Testis (tissue), 3 donors: ENCODE data around the gene PKNOX2. TPM values are rescaled to one million over a fixed set of nuclear protein-coding genes. Genes with fewer than 3 reads are reported as not detected.

Experiments
- DNase-seq: peaks from one replicate; pipeline ENCODE4 v3.0.0-alpha.2; 2019
- H3K27ac ChIP-seq, 2 donors: fragments of 200-600 bp; sonication (generic); one replicate each; pipeline ENCODE4 v1.5.1; 2019
- H3K27me3 ChIP-seq: fragments of 200-600 bp; sonication (generic); one replicate; pipeline ENCODE4 v1.5.1; 2019
- H3K36me3 ChIP-seq: fragments of 200-600 bp; sonication (generic); one replicate; pipeline ENCODE4 v1.5.1; 2017; ENCODE audit warnings: low read depth; ENCODE audit errors: missing control alignments
- H3K4me1 ChIP-seq: fragments of 200-600 bp; sonication (generic); one replicate; pipeline ENCODE4 v1.5.1; 2019
- H3K4me3 ChIP-seq, 2 donors: fragments of 200-600 bp; sonication (generic); one replicate each; pipeline ENCODE4 v1.5.1; 2017 to 2019
- H3K9me3 ChIP-seq: fragments of 200-600 bp; sonication (generic); one replicate; pipeline ENCODE4 v1.5.1; 2017
- POLR2A ChIP-seq: fragments of 450-650 bp; IDR thresholded peaks from one replicate; pipeline ENCODE4 v1.6.1; 2017; ENCODE audit warnings: antibody characterized with exemption, mild to moderate bottlenecking, moderate library complexity
- WGBS, 2 donors: methylation state at CpG; one replicate each; pipeline ENCODE4 v1.1.5; 2018; 5-methylcytosine and 5-hydroxymethylcytosine counted together
- intact Hi-C: fragments of 100-400 bp; cut with DNase I; formaldehyde crosslinking; loops from one replicate; pipeline ENCODE4 v1.15.1; 2023; ENCODE audit warnings: low total_unique reads
- polyA plus RNA-seq: library from polyadenylated mRNA; stranded (reverse); fragments of 350-450 nt; fragmentation: Illumina TruSeq; extraction: RNeasy Lipid Tissue Mini Kit (QIAGEN cat#74804); gene quantifications from one replicate; pipeline ENCODE4 v1.2.3, GENCODE V29; 2014; ENCODE audit warnings: low read depth, low replicate concordance; ENCODE audit not compliant: insufficient read depth
- total RNA-seq, 2 donors: library from RNA; depleted of rRNA; stranded (reverse); fragments of >200 nt; gene quantifications; one replicate each; pipeline ENCODE4 v1.2.3, GENCODE V29; 2016
- TF ChIP-seq, protein P1 (sequence below), 3 experiments: fragments of 450-650 bp in 2 of 3; fragments of 200-600 bp in 1 of 3; sonication (generic) in 1 of 3; IDR thresholded peaks; one replicate each; pipeline ENCODE4 v1.5.1; 2016 to 2019; ENCODE audit warnings: antibody characterized with exemption in 3 of 3, mild to moderate bottlenecking in 2 of 3, moderate library complexity in 1 of 3

Gene PKNOX2
- total and polyA plus RNA-seq, 3 donors from 2014 or later: 5.5 to 10.4 (median 7.3) TPM

DNA sequence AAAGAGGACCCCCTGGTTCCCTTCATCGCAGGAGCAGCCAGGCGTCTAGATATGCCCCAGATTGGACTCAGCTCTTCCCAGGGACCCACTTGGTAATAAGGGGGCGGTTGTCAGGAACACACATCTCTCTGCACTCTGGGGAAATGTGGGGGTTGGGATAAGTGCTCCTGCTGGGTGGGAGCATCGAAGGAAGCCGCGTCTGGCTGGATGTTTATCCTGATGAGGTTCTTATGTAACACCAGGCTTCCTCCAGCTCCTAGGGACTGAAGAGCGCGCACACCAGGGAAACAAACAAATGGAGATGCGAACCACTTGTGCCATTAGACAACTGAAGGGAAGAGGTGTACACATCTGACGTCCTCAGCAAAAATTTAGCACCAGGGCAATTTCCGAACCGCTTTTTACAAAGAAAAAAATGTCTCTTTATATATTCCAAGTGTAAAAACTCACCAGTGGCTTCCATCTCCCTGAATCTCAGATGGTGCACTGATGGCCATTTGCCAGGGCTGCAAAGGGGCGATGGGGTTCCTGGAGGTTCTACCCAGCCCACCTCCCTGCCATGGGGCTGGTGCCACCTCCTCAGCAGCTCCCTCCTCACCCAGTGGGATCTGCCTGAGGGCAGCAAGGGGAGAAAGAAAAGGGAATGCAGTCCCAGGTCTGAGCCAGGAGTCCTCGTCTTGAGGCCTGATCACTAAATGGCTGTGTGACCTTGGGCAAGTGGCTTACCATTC is 89.4 kb downstream of the PKNOX2 start:
- Histone ChIP-seq H3K27ac (no peak overlapping the region), H3K4me3 (no peak overlapping the region), H3K4me1 (peaks cover 12% of the 10 kb centered on the region), H3K27me3 (no peaks in the 10 kb centered on the region), H3K9me3 (no peaks in the 10 kb centered on the region), H3K36me3 (no peaks in the 10 kb centered on the region)
- no peak for DNase-seq
- intact Hi-C loops: no loop called here
- no peak for TF ChIP-seq POLR2A
- TF ChIP-seq, protein P1, sequence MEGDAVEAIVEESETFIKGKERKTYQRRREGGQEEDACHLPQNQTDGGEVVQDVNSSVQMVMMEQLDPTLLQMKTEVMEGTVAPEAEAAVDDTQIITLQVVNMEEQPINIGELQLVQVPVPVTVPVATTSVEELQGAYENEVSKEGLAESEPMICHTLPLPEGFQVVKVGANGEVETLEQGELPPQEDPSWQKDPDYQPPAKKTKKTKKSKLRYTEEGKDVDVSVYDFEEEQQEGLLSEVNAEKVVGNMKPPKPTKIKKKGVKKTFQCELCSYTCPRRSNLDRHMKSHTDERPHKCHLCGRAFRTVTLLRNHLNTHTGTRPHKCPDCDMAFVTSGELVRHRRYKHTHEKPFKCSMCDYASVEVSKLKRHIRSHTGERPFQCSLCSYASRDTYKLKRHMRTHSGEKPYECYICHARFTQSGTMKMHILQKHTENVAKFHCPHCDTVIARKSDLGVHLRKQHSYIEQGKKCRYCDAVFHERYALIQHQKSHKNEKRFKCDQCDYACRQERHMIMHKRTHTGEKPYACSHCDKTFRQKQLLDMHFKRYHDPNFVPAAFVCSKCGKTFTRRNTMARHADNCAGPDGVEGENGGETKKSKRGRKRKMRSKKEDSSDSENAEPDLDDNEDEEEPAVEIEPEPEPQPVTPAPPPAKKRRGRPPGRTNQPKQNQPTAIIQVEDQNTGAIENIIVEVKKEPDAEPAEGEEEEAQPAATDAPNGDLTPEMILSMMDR (IDR thresholded peaks at IDR 0.05): no peak
- 69 to 84% methylated on average over 14 of the region's 14 CpGs for WGBS, 2 donors

DNA sequence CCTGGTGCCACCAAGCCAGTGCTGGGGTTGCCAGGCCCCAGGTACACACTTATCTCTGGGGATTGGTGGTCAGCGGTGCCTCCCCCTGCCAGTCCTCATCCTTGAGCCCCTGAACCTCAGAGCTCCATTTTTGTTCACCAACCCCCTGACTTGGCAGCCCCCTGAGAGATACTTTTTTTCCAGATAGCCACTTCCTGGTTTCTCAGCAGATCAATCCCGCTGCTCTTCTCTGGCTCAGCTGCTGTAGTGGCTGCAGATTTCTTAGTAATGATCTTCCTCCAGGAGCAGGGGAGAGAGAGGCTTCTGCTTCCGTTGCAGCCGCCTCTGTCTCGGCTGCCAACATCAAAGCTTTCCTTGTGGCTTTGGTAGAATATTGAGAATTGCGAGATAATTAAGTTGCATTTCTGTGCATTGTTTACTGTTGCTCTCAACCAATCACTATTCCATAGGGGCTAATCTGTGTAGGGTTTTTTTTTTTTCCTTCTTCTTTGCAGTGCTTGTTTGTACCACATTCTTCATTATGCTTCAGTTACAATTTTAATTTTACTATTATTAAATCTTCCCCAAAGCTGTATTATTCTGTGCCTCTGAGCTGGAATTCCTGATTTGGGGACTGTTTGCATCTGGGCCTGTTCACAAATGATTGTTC is 92.1 kb downstream of the PKNOX2 start:
- no peak overlapping the region for H3K27ac ChIP-seq
- H3K36me3 ChIP-seq: no peaks in the 10 kb centered on the region
- H3K9me3 ChIP-seq: no peaks in the 10 kb centered on the region
- TF ChIP-seq, protein P1 (IDR thresholded peaks at IDR 0.05): no peak
- TF ChIP-seq POLR2A: no peak
- DNase-seq: no peak
- no peaks in the 10 kb centered on the region for H3K27me3 ChIP-seq
- 55 to 70% methylated on average over 6 of the region's 6 CpGs for WGBS, 2 donors
- no peak overlapping the region for H3K4me3 ChIP-seq
- peaks cover 6% of the 10 kb centered on the region for H3K4me1 ChIP-seq
- intact Hi-C loops: no loop called here

DNA sequence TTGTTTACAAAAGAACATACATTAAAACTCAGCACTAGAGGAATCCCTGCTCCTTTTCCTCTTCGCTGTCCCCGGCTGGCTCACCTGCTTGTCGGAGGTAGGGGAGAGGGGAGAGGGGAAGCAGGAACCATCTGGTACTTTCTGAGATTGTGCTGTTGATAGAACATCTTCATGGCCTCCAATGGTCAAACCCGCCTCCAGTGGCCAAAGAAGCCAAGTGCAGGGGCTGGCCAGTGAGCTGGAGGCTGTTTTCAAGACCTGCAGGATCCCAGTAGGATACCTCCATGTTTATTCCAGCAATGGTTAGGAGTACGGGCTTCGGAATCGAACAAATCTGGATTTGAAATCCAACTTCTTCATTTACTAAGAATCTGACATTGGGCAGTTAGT is 92.6 kb downstream of the PKNOX2 start:
- no peak overlapping the region for H3K4me3 ChIP-seq
- TF ChIP-seq POLR2A: no peak
- TF ChIP-seq, protein P1 (IDR thresholded peaks at IDR 0.05): no peak
- intact Hi-C loops: no loop called here
- no peak overlapping the region for H3K27ac ChIP-seq
- 84 to 96% methylated on average over 6 to 7 of the region's 7 CpGs for WGBS, 2 donors
- DNase-seq: no peak
- no peaks in the 10 kb centered on the region for H3K27me3 ChIP-seq
- no peaks in the 10 kb centered on the region for H3K9me3 ChIP-seq
- no peaks in the 10 kb centered on the region for H3K36me3 ChIP-seq
- H3K4me1 ChIP-seq: peaks cover 11% of the 10 kb centered on the region

DNA sequence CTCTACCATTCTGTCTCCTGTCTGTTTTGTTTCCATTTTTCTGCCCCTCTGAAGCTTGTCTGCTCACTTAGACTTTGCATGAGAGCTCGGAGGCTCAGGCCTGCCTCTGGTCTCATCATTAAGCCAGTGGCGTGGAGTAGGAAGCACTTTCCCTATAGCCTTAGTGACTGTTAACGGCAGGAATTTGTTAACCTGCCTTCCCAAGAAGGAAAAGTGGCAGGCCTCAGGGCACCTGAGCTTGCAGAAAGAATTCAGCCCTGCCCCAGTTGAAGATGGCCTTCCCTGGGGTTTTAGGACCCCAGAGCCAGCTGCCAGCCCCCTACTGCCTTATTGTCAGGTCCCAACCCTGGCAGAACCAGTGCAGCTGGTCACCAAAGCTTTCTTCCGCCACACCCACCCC is 93.2 kb downstream of the PKNOX2 start:
- H3K4me3 ChIP-seq: no peak overlapping the region
- H3K27me3 ChIP-seq: no peaks in the 10 kb centered on the region
- H3K27ac ChIP-seq: no peak overlapping the region
- no peaks in the 10 kb centered on the region for H3K36me3 ChIP-seq
- TF ChIP-seq, protein P1 (IDR thresholded peaks at IDR 0.05): no peak
- TF ChIP-seq POLR2A: no peak
- peaks cover 17% of the 10 kb centered on the region for H3K4me1 ChIP-seq
- DNase-seq: no peak
- 93 to 98% methylated on average over 4 of the region's 4 CpGs for WGBS, 2 donors
- intact Hi-C loops: no loop called here
- H3K9me3 ChIP-seq: no peaks in the 10 kb centered on the region
